SK-N-SH treated with all-trans-retinoic acid at 6 μM for 48 hours (cell line): ENCODE data around the gene LAMB1.

Experiments used
- ATAC-seq: fragments of 200-7000 bp; cut with Tn5 transposase; 3 replicates; pipeline ENCODE4 v1.9.1; 2020; ENCODE audit warnings: mild to moderate bottlenecking, moderate library complexity
- ARNTL ChIP-seq: fragments of 450-650 bp; formaldehyde crosslinking; IDR thresholded peaks from 2 replicates; pipeline ENCODE4 v1.5.0; 2020; ENCODE audit warnings: low read depth, mild to moderate bottlenecking, moderate library complexity, borderline replicate concordance
- BACH2 ChIP-seq: fragments of 250-450 bp; sonication (Bioruptor Pico); IDR thresholded peaks from 2 replicates; pipeline ENCODE4 v1.9.0; 2021; ENCODE audit warnings: mild to moderate bottlenecking, borderline replicate concordance
- CREB5 ChIP-seq: fragments of 250-450 bp; sonication (Bioruptor Pico); IDR thresholded peaks from 2 replicates; pipeline ENCODE4 v1.5.1; 2020; ENCODE audit warnings: low read depth, mild to moderate bottlenecking, moderate library complexity
- CSDC2 ChIP-seq: fragments of 250-450 bp; sonication (Bioruptor Pico); IDR thresholded peaks from 2 replicates; pipeline ENCODE4 v1.5.0; 2020; ENCODE audit warnings: mild to moderate bottlenecking, moderate library complexity
- CSRNP3 ChIP-seq: fragments of 250-450 bp; sonication (Bioruptor Pico); IDR thresholded peaks from 2 replicates; pipeline ENCODE4 v1.5.1; 2021; ENCODE audit warnings: mild to moderate bottlenecking, moderate library complexity
- ESRRG ChIP-seq: fragments of 250-450 bp; sonication (Bioruptor Pico); IDR thresholded peaks from 2 replicates; pipeline ENCODE4 v1.6.1; 2021; ENCODE audit warnings: mild to moderate bottlenecking
- GLIS3 ChIP-seq: fragments of 250-450 bp; sonication (Bioruptor Pico); IDR thresholded peaks from 2 replicates; pipeline ENCODE4 v1.5.0; 2020; ENCODE audit warnings: mild to moderate bottlenecking, moderate library complexity
- ISL1 ChIP-seq: fragments of 250-450 bp; sonication (Bioruptor Pico); IDR thresholded peaks from 2 replicates; pipeline ENCODE4 v2.1.2; 2022; ENCODE audit warnings: mild to moderate bottlenecking, moderate library complexity
- OSR1 ChIP-seq: fragments of 250-450 bp; sonication (Bioruptor Pico); IDR thresholded peaks from 2 replicates; pipeline ENCODE4 v1.8.0; 2022; ENCODE audit warnings: moderate library complexity, mild to moderate bottlenecking, inconsistent platforms
- PATZ1 ChIP-seq: fragments of 250-450 bp; sonication (Bioruptor Pico); IDR thresholded peaks from 2 replicates; pipeline ENCODE4 v1.8.0; 2020; ENCODE audit warnings: mild to moderate bottlenecking, moderate library complexity, borderline replicate concordance
- POU6F1 ChIP-seq: fragments of 250-450 bp; sonication (Bioruptor Pico); IDR thresholded peaks from 2 replicates; pipeline ENCODE4 v1.8.0; 2021; ENCODE audit warnings: low read depth, mild to moderate bottlenecking, moderate library complexity, borderline replicate concordance
- SNAI2 ChIP-seq: fragments of 250-450 bp; sonication (Bioruptor Pico); IDR thresholded peaks from 2 replicates; pipeline ENCODE4 v1.5.0; 2020; ENCODE audit warnings: mild to moderate bottlenecking, moderate library complexity
- TOX ChIP-seq: fragments of 250-450 bp; sonication (Bioruptor Pico); IDR thresholded peaks from 2 replicates; pipeline ENCODE4 v1.8.0; 2021; ENCODE audit warnings: mild to moderate bottlenecking, moderate library complexity, borderline replicate concordance
- ZC3H10 ChIP-seq: fragments of 250-450 bp; sonication (Bioruptor Pico); IDR thresholded peaks from 2 replicates; pipeline ENCODE4 v1.5.1; 2021; ENCODE audit warnings: mild to moderate bottlenecking, moderate library complexity
- ZFP3 ChIP-seq: fragments of 250-450 bp; sonication (Bioruptor Pico); IDR thresholded peaks from 2 replicates; pipeline ENCODE4 v1.5.0; 2020; ENCODE audit warnings: mild to moderate bottlenecking, moderate library complexity
- ZFP30 ChIP-seq: fragments of 450-650 bp; formaldehyde crosslinking; IDR thresholded peaks from 2 replicates; pipeline ENCODE4 v1.5.0; 2022; ENCODE audit warnings: mild to moderate bottlenecking, moderate library complexity
- ZNF565 ChIP-seq: fragments of 450-650 bp; formaldehyde crosslinking; conservative IDR thresholded peaks from 2 replicates; pipeline ENCODE4 v1.5.0; 2020; ENCODE audit warnings: low read depth, mild to moderate bottlenecking, moderate library complexity
- ZNF70 ChIP-seq: fragments of 450-650 bp; formaldehyde crosslinking; IDR thresholded peaks from 2 replicates; pipeline ENCODE4 v1.5.0; 2020; ENCODE audit warnings: mild to moderate bottlenecking, moderate library complexity

LAMB1 gene

GRCh38 chr7:108007762-108008161 lies 4.8 kb upstream of the LAMB1 start (continued):
- TF ChIP-seq CSDC2 (CRISPR knock-in tag): no peak
- no peak for TF ChIP-seq ZNF565 (CRISPR knock-in tag)
- peak; percentile 73 for TF ChIP-seq ISL1

- no peak for ATAC-seq
These were observed 4.3 kb upstream of the LAMB1 start for GRCh38 chr7:108007261-108007660.

GRCh38 chr7:108004220-108005142 lies 1.5 kb upstream of the LAMB1 start:
- no peak for ATAC-seq
- TF ChIP-seq CREB5 (CRISPR knock-in tag): no peak
- TF ChIP-seq CSRNP3: no peak
- TF ChIP-seq ESRRG: no peak
- no peak for TF ChIP-seq OSR1 (CRISPR knock-in tag)
- no peak for TF ChIP-seq SNAI2 (CRISPR knock-in tag)
- no peak for TF ChIP-seq TOX (CRISPR knock-in tag)
- TF ChIP-seq ZNF70 (CRISPR knock-in tag): no peak
- no peak for TF ChIP-seq CSDC2 (CRISPR knock-in tag)
- no peak for TF ChIP-seq ZNF565 (CRISPR knock-in tag)
- TF ChIP-seq POU6F1: no peak
- no peak for TF ChIP-seq ZFP30 (CRISPR knock-in tag)
- TF ChIP-seq ZC3H10: no peak
- no peak for TF ChIP-seq PATZ1
- no peak for TF ChIP-seq BACH2 (CRISPR knock-in tag)
- no peak for TF ChIP-seq ARNTL (CRISPR knock-in tag)
- no peak for TF ChIP-seq ZFP3 (CRISPR knock-in tag)

More at GRCh38 chr7:108007261-108007660, 4.3 kb upstream of the LAMB1 start:
- TF ChIP-seq GLIS3 (CRISPR knock-in tag) (no peak), SNAI2 (CRISPR knock-in tag) (no peak), ZC3H10 (no peak), ARNTL (CRISPR knock-in tag) (no peak), ZNF565 (CRISPR knock-in tag) (no peak), PATZ1 (no peak), TOX (CRISPR knock-in tag) (no peak), ISL1 (no peak), ESRRG (no peak), OSR1 (CRISPR knock-in tag) (no peak), CSRNP3 (no peak)
